Upper lobe of left lung (tissue), 6 donors: ENCODE measurements around the gene SLC6A19. TPM values are rescaled to one million over a fixed set of nuclear protein-coding genes. Genes with fewer than 3 reads are reported as not detected.

Source experiments
- ATAC-seq, 2 donors: fragments of 200-7000 bp; cut with Tn5 transposase; one replicate each; pipeline ENCODE4 v1.9.1; 2022; ENCODE audit warnings: mild to moderate bottlenecking in 2 of 2, moderate library complexity in 2 of 2; ENCODE audit not compliant: low FRiP score in 2 of 2
- DNase-seq, 2 donors: peaks; one replicate each; pipeline ENCODE4 v3.0.0-alpha.2; 2019 to 2020
- H3K27ac ChIP-seq, 4 donors: fragments of 200-600 bp; sonication (generic); one replicate each; pipeline ENCODE4 v1.5.1; 2016 to 2019
- H3K27me3 ChIP-seq, 4 donors: fragments of 200-600 bp; sonication (generic); one replicate each; pipeline ENCODE4 v1.5.1; 2017 to 2019
- H3K36me3 ChIP-seq, 4 donors: fragments of 200-600 bp; sonication (generic); one replicate each; pipeline ENCODE4 v1.5.1; 2016 to 2019
- H3K4me1 ChIP-seq, 4 donors: fragments of 200-600 bp; sonication (generic); one replicate each; pipeline ENCODE4 v1.5.1; 2018 to 2019
- H3K4me3 ChIP-seq, 4 donors: fragments of 200-600 bp; sonication (generic); one replicate each; pipeline ENCODE4 v1.5.1; 2017 to 2019; ENCODE audit warnings: mild to moderate bottlenecking in 2 of 4, moderate library complexity in 1 of 4
- H3K9me3 ChIP-seq, 4 donors: fragments of 200-600 bp; sonication (generic); one replicate each; pipeline ENCODE4 v1.5.1; 2018 to 2019
- EP300 ChIP-seq, 4 donors: sonication (generic); formaldehyde crosslinking; IDR thresholded peaks; one replicate each; pipeline ENCODE4 v1.5.1; 2017; ENCODE audit warnings: antibody characterized with exemption in 4 of 4, control low read depth in 2 of 4
- POLR2A ChIP-seq, 4 donors: fragments of 450-650 bp; IDR thresholded peaks; one replicate each; pipeline ENCODE4 v1.5.1; 2016 to 2017; ENCODE audit warnings: antibody characterized with exemption in 4 of 4, mild to moderate bottlenecking in 2 of 4
- POLR2AphosphoS5 ChIP-seq, 2 donors: sonication (generic); formaldehyde crosslinking; IDR thresholded peaks; one replicate each; pipeline ENCODE4 v1.5.1; 2017; ENCODE audit warnings: antibody characterized with exemption in 2 of 2
- WGBS, 2 donors: methylation state at CpG; one replicate each; pipeline ENCODE4 v1.1.5; 2017 to 2018; 5-methylcytosine and 5-hydroxymethylcytosine counted together
- total RNA-seq, 6 donors: library from RNA; depleted of rRNA in 4 of 6; stranded (reverse); fragments of >200 nt in 4 of 6; gene quantifications; one replicate each; pipeline versions ENCODE4 v1.1.0 to v1.2.1, GENCODE V29; 2016 to 2021
- TF ChIP-seq, protein P1 (sequence below), 6 experiments: fragments of 450-650 bp in 4 of 6; fragments of 200-600 bp in 2 of 6; sonication (generic) in 2 of 6; IDR thresholded peaks; one replicate each; pipeline ENCODE4 v1.5.1; 2016 to 2019; ENCODE audit warnings: antibody characterized with exemption in 6 of 6
- donor health status: DM: no; HTN: no; CAD: no; lungs with moderate emphysema.
- donor health status: DM: no; HTN: yes; CAD: no; lungs with severe emphysema.

SLC6A19 gene
- total RNA-seq, 6 donors from 2014 or later: 0.03 to 0.06 TPM; not detected in 4

GRCh38 chr5:1239505-1240251 is 38.3 kb downstream of the SLC6A19 start:
- Histone ChIP-seq H3K27ac (no peak overlapping the region), H3K9me3 (peaks cover 5 to 23% (median 13%) of the 10 kb centered on the region in 4 donors), H3K27me3 (peaks cover 0 to under 1% (median 0%) of the 10 kb centered on the region in 4 donors), H3K4me3 (no peak overlapping the region), H3K36me3 (no peaks in the 10 kb centered on the region), H3K4me1 (no peaks in the 10 kb centered on the region)
- WGBS, 2 donors: 71 to 78% methylated on average over 11 to 22 of the region's 22 CpGs
- no peak for ATAC-seq
- DNase-seq: peak in 1 of 2 donors; percentile 17
- TF ChIP-seq POLR2A (IDR thresholded peaks at IDR 0.05) (no peak), EP300 (IDR thresholded peaks at IDR 0.05) (no peak), POLR2AphosphoS5 (IDR thresholded peaks at IDR 0.05) (no peak)
- TF ChIP-seq, protein P1, sequence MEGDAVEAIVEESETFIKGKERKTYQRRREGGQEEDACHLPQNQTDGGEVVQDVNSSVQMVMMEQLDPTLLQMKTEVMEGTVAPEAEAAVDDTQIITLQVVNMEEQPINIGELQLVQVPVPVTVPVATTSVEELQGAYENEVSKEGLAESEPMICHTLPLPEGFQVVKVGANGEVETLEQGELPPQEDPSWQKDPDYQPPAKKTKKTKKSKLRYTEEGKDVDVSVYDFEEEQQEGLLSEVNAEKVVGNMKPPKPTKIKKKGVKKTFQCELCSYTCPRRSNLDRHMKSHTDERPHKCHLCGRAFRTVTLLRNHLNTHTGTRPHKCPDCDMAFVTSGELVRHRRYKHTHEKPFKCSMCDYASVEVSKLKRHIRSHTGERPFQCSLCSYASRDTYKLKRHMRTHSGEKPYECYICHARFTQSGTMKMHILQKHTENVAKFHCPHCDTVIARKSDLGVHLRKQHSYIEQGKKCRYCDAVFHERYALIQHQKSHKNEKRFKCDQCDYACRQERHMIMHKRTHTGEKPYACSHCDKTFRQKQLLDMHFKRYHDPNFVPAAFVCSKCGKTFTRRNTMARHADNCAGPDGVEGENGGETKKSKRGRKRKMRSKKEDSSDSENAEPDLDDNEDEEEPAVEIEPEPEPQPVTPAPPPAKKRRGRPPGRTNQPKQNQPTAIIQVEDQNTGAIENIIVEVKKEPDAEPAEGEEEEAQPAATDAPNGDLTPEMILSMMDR (IDR thresholded peaks at IDR 0.05): no peak

GRCh38 chr5:1240496-1241260 is 39.3 kb downstream of the SLC6A19 start:
- Histone ChIP-seq H3K4me3 (no peak overlapping the region), H3K27me3 (peaks cover 0 to 9% (median 1%) of the 10 kb centered on the region in 4 donors), H3K36me3 (no peaks in the 10 kb centered on the region), H3K9me3 (peaks cover under 1 to 13% (median 5%) of the 10 kb centered on the region in 4 donors), H3K27ac (no peak overlapping the region), H3K4me1 (no peaks in the 10 kb centered on the region)
- ATAC-seq: no peak
- DNase-seq: peak in 1 of 2 donors; percentile 58
- WGBS, 2 donors: 85 to 86% methylated on average over 26 to 29 of the region's 29 CpGs
- TF ChIP-seq, protein P1 (IDR thresholded peaks at IDR 0.05): no peak
- TF ChIP-seq POLR2A (IDR thresholded peaks at IDR 0.05): no peak
- TF ChIP-seq POLR2AphosphoS5 (IDR thresholded peaks at IDR 0.05): no peak
- no peak for TF ChIP-seq EP300 (IDR thresholded peaks at IDR 0.05)

- WGBS, 2 donors: 75 to 76% methylated on average over 21 to 22 of the region's 22 CpGs
- DNase-seq (peak in 1 of 2 donors; percentile 66), ATAC-seq (no peak)
- Histone ChIP-seq H3K4me1 (peaks cover 0 to 6% (median 0%) of the 10 kb centered on the region in 4 donors), H3K27ac (no peak overlapping the region), H3K9me3 (peaks cover 0 to 4% (median 0%) of the 10 kb centered on the region in 4 donors), H3K4me3 (no peak overlapping the region), H3K36me3 (no peaks in the 10 kb centered on the region), H3K27me3 (peaks cover 0 to 18% (median 5%) of the 10 kb centered on the region in 4 donors)
- TF ChIP-seq EP300 (IDR thresholded peaks at IDR 0.05): no peak
- TF ChIP-seq POLR2A (IDR thresholded peaks at IDR 0.05): no peak
- TF ChIP-seq POLR2AphosphoS5 (IDR thresholded peaks at IDR 0.05): no peak
- TF ChIP-seq, protein P1 (IDR thresholded peaks at IDR 0.05): no peak
Measured at GRCh38 chr5:1241509-1242080, 40.2 kb downstream of the SLC6A19 start.

GRCh38 chr5:1242733-1243486 is 41.5 kb downstream of the SLC6A19 start:
- ATAC-seq (no peak), DNase-seq (peak in 1 of 2 donors; percentile 59)
- 40 to 78% methylated on average over 3 to 14 of the region's 14 CpGs for WGBS, 2 donors
- Histone ChIP-seq H3K27me3 (peaks cover 0 to 21% (median 5%) of the 10 kb centered on the region in 4 donors), H3K4me1 (peaks cover 0 to 9% (median 0%) of the 10 kb centered on the region in 4 donors), H3K9me3 (no peaks in the 10 kb centered on the region), H3K36me3 (no peaks in the 10 kb centered on the region), H3K4me3 (no peak overlapping the region), H3K27ac (no peak overlapping the region)
- TF ChIP-seq, protein P1 (IDR thresholded peaks at IDR 0.05): no peak
- TF ChIP-seq EP300 (IDR thresholded peaks at IDR 0.05) (no peak), POLR2A (IDR thresholded peaks at IDR 0.05) (no peak), POLR2AphosphoS5 (IDR thresholded peaks at IDR 0.05) (no peak)
